Measurements from ENCODE around the gene PRDM16.

The PRDM16 gene

DNA sequence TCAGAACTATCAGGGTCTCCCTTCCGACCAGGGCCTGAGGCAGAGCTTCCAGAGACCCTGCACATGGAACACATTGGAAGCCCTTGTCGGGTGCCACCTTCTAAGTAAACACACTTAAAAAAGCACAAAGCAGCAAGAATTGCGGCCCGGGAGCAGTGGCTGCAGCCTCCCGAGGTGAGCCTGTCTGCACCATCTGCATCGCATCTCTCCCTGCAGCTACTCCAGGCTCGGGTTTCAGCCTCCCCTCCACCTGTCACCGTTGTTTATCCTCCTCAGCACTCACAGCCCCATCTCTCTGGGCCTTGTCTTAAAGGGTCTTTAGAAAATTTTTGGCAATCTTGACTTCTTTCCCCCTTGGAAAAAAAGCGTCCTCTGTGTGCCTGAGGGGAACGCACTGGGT is 290.3 kb downstream of the PRDM16 start:
- no peak overlapping the region for H4K8ac ChIP-seq (ENCODE audit: low read depth, low read length)
- peak overlapping the region; percentile 36 for H3K18ac ChIP-seq (ENCODE audit: low read length)
- H3K36me3 ChIP-seq (replicated peaks in 1 of 2; ENCODE audit: control insufficient read depth in 2 of 2, insufficient read depth in 2 of 2, low read length in 2 of 2): no peaks in the 10 kb centered on the region
- no peak overlapping the region for H3K14ac ChIP-seq (ENCODE audit: low read length)
- no peak overlapping the region for H2BK5ac ChIP-seq (ENCODE audit: low read length)
- no peak overlapping the region for H2BK15ac ChIP-seq (ENCODE audit: low read length)
- no peak overlapping the region for H4K91ac ChIP-seq (ENCODE audit: low read depth, low read length, poor library complexity)
- H3K4me3 ChIP-seq (ENCODE audit: low read length in 2 of 2): no peak overlapping the region
- no CpG with 5 or more reads among the region's 10 CpGs for WGBS, 2 donors (ENCODE audit: extremely low coverage in 2 of 2, insufficient read length in 2 of 2, insufficient replicate concordance in 1 of 2)
- no peak for DNase-seq (ENCODE audit: low spot score)
- peaks cover 0 to 88% (median 2%) of the 10 kb centered on the region in 3 experiments for H3K27me3 ChIP-seq (ENCODE audit: control insufficient read depth in 3 of 3, insufficient read depth in 3 of 3, low read depth in 1 of 3, low read length in 3 of 3)
- H3K23ac ChIP-seq (ENCODE audit: low read depth, low read length, poor library complexity): no peak overlapping the region
- H2BK12ac ChIP-seq (ENCODE audit: low read length): no peak overlapping the region
- no peak overlapping the region for H3K9ac ChIP-seq (ENCODE audit: low read depth, low read length, poor library complexity)
- peaks cover 0 to 30% of the 10 kb centered on the region in 2 donors for H3K4me1 ChIP-seq (ENCODE audit: control insufficient read depth in 2 of 2, insufficient read depth in 1 of 2, low read depth in 1 of 2, low read length in 2 of 2)
- H3K79me1 ChIP-seq (ENCODE audit: low read depth, low read length): peaks cover 3% of the 10 kb centered on the region
- H3K4ac ChIP-seq (ENCODE audit: low read length): no peak overlapping the region
- H2AK5ac ChIP-seq (ENCODE audit: low read depth, low read length): no peak overlapping the region
- no peaks in the 10 kb centered on the region for H3K9me3 ChIP-seq (replicated peaks in 1 of 2; ENCODE audit: control insufficient read depth in 2 of 2, insufficient read depth in 1 of 2, low read depth in 1 of 2, low read length in 2 of 2)
- no peak overlapping the region for H3K27ac ChIP-seq (replicated peaks; ENCODE audit: low read length)
- H3K4me2 ChIP-seq (ENCODE audit: insufficient read depth, low read length, poor library complexity, severe bottlenecking): no peak overlapping the region
- no peak overlapping the region for H2AFZ ChIP-seq (ENCODE audit: low read length)
- no peak overlapping the region for H2BK120ac ChIP-seq (ENCODE audit: low read depth, low read length)

GRCh38 chr1:3359756-3360440 is 290.9 kb downstream of the PRDM16 start:
- peak overlapping the region; percentile 52 for H2BK120ac ChIP-seq (ENCODE audit: low read depth, low read length)
- H3K4me1 ChIP-seq (ENCODE audit: control insufficient read depth in 2 of 2, insufficient read depth in 1 of 2, low read depth in 1 of 2, low read length in 2 of 2): peaks cover 0 to 25% of the 10 kb centered on the region in 2 donors
- no CpG with 5 or more reads among the region's 31 CpGs for WGBS, 2 donors (ENCODE audit: extremely low coverage in 2 of 2, insufficient read length in 2 of 2, insufficient replicate concordance in 1 of 2)

GRCh38 chr1:3360646-3361257 is 291.7 kb downstream of the PRDM16 start:
- Histone ChIP-seq H3K79me1 (ENCODE audit: low read depth, low read length) (peaks cover 3% of the 10 kb centered on the region), H2BK12ac (ENCODE audit: low read length) (peak overlapping the region; percentile 88), H4K91ac (ENCODE audit: low read depth, low read length, poor library complexity) (peak overlapping the region; percentile 81), H2AFZ (ENCODE audit: low read length) (no peak overlapping the region), H2BK5ac (ENCODE audit: low read length) (no peak overlapping the region), H3K4ac (ENCODE audit: low read length) (no peak overlapping the region), H2AK5ac (ENCODE audit: low read depth, low read length) (peak overlapping the region; percentile 77), H4K8ac (ENCODE audit: low read depth, low read length) (peak overlapping the region; percentile 57), H3K14ac (ENCODE audit: low read length) (peak overlapping the region; percentile 64), H3K27me3 (ENCODE audit: control insufficient read depth in 3 of 3, insufficient read depth in 3 of 3, low read depth in 1 of 3, low read length in 3 of 3) (peaks cover 0 to 90% (median 2%) of the 10 kb centered on the region in 3 experiments), H2BK120ac (ENCODE audit: low read depth, low read length) (no peak overlapping the region), H3K9me3 (replicated peaks in 1 of 2; ENCODE audit: control insufficient read depth in 2 of 2, insufficient read depth in 1 of 2, low read depth in 1 of 2, low read length in 2 of 2) (no peaks in the 10 kb centered on the region), H3K36me3 (replicated peaks in 1 of 2; ENCODE audit: control insufficient read depth in 2 of 2, insufficient read depth in 2 of 2, low read length in 2 of 2) (no peaks in the 10 kb centered on the region), H3K23ac (ENCODE audit: low read depth, low read length, poor library complexity) (peak overlapping the region; percentile 77), H3K4me1 (ENCODE audit: control insufficient read depth in 2 of 2, insufficient read depth in 1 of 2, low read depth in 1 of 2, low read length in 2 of 2) (peaks cover 0 to 21% of the 10 kb centered on the region in 2 donors), H2BK15ac (ENCODE audit: low read length) (peak overlapping the region; percentile 52), H3K18ac (ENCODE audit: low read length) (peak overlapping the region; percentile 24), H3K9ac (ENCODE audit: low read depth, low read length, poor library complexity) (peak overlapping the region; percentile 30), H3K4me2 (ENCODE audit: insufficient read depth, low read length, poor library complexity, severe bottlenecking) (no peak overlapping the region), H3K4me3 (ENCODE audit: low read length in 2 of 2) (no peak overlapping the region), H3K27ac (replicated peaks; ENCODE audit: low read length) (no peak overlapping the region)
- no CpG with 5 or more reads among the region's 32 CpGs for WGBS, 2 donors (ENCODE audit: extremely low coverage in 2 of 2, insufficient read length in 2 of 2, insufficient replicate concordance in 1 of 2)
- DNase-seq (ENCODE audit: low spot score): no peak

More at GRCh38 chr1:3359756-3360440, 290.9 kb downstream of the PRDM16 start:
- DNase-seq (ENCODE audit: low spot score): no peak
- Histone ChIP-seq H3K79me1 (ENCODE audit: low read depth, low read length) (peaks cover 3% of the 10 kb centered on the region), H4K8ac (ENCODE audit: low read depth, low read length) (no peak overlapping the region), H2AK5ac (ENCODE audit: low read depth, low read length) (peak overlapping the region; percentile 77), H3K4me3 (ENCODE audit: low read length in 2 of 2) (no peak overlapping the region), H2BK5ac (ENCODE audit: low read length) (no peak overlapping the region), H3K9ac (ENCODE audit: low read depth, low read length, poor library complexity) (no peak overlapping the region), H2BK12ac (ENCODE audit: low read length) (peak overlapping the region; percentile 30), H3K18ac (ENCODE audit: low read length) (peak overlapping the region; percentile 36), H3K9me3 (replicated peaks in 1 of 2; ENCODE audit: control insufficient read depth in 2 of 2, insufficient read depth in 1 of 2, low read depth in 1 of 2, low read length in 2 of 2) (no peaks in the 10 kb centered on the region), H3K27ac (replicated peaks; ENCODE audit: low read length) (no peak overlapping the region), H3K36me3 (replicated peaks in 1 of 2; ENCODE audit: control insufficient read depth in 2 of 2, insufficient read depth in 2 of 2, low read length in 2 of 2) (no peaks in the 10 kb centered on the region), H3K4me2 (ENCODE audit: insufficient read depth, low read length, poor library complexity, severe bottlenecking) (no peak overlapping the region), H4K91ac (ENCODE audit: low read depth, low read length, poor library complexity) (no peak overlapping the region), H2BK15ac (ENCODE audit: low read length) (no peak overlapping the region), H3K14ac (ENCODE audit: low read length) (peak overlapping the region; percentile 85), H3K27me3 (ENCODE audit: control insufficient read depth in 3 of 3, insufficient read depth in 3 of 3, low read depth in 1 of 3, low read length in 3 of 3) (peaks cover 0 to 88% (median 2%) of the 10 kb centered on the region in 3 experiments), H3K23ac (ENCODE audit: low read depth, low read length, poor library complexity) (peak overlapping the region; percentile 77), H3K4ac (ENCODE audit: low read length) (no peak overlapping the region), H2AFZ (ENCODE audit: low read length) (no peak overlapping the region)

- Histone ChIP-seq H3K4me1 (ENCODE audit: control insufficient read depth in 2 of 2, insufficient read depth in 1 of 2, low read depth in 1 of 2, low read length in 2 of 2) (peaks cover 0 to 21% of the 10 kb centered on the region in 2 donors), H4K91ac (ENCODE audit: low read depth, low read length, poor library complexity) (no peak overlapping the region), H2AFZ (ENCODE audit: low read length) (no peak overlapping the region), H3K23ac (ENCODE audit: low read depth, low read length, poor library complexity) (no peak overlapping the region), H3K9ac (ENCODE audit: low read depth, low read length, poor library complexity) (peak overlapping the region; percentile 74), H3K18ac (ENCODE audit: low read length) (peak overlapping the region; percentile 82), H3K14ac (ENCODE audit: low read length) (peak overlapping the region; percentile 60), H2BK5ac (ENCODE audit: low read length) (no peak overlapping the region), H3K9me3 (replicated peaks in 1 of 2; ENCODE audit: control insufficient read depth in 2 of 2, insufficient read depth in 1 of 2, low read depth in 1 of 2, low read length in 2 of 2) (no peaks in the 10 kb centered on the region), H2BK15ac (ENCODE audit: low read length) (peak overlapping the region; percentile 43), H2BK12ac (ENCODE audit: low read length) (no peak overlapping the region), H2BK120ac (ENCODE audit: low read depth, low read length) (no peak overlapping the region), H2AK5ac (ENCODE audit: low read depth, low read length) (peak overlapping the region; percentile 63), H4K8ac (ENCODE audit: low read depth, low read length) (no peak overlapping the region), H3K4me3 (ENCODE audit: low read length in 2 of 2) (no peak overlapping the region), H3K27me3 (ENCODE audit: control insufficient read depth in 3 of 3, insufficient read depth in 3 of 3, low read depth in 1 of 3, low read length in 3 of 3) (peaks cover 0 to 95% (median 2%) of the 10 kb centered on the region in 3 experiments), H3K4ac (ENCODE audit: low read length) (no peak overlapping the region), H3K79me1 (ENCODE audit: low read depth, low read length) (peaks cover 3% of the 10 kb centered on the region), H3K4me2 (ENCODE audit: insufficient read depth, low read length, poor library complexity, severe bottlenecking) (peak overlapping the region; percentile 3), H3K27ac (replicated peaks; ENCODE audit: low read length) (no peak overlapping the region), H3K36me3 (replicated peaks in 1 of 2; ENCODE audit: control insufficient read depth in 2 of 2, insufficient read depth in 2 of 2, low read length in 2 of 2) (no peaks in the 10 kb centered on the region)
- WGBS, 2 donors (ENCODE audit: extremely low coverage in 2 of 2, insufficient read length in 2 of 2, insufficient replicate concordance in 1 of 2): no CpG with 5 or more reads among the region's 11 CpGs
- DNase-seq (ENCODE audit: low spot score): no peak
Observed at GRCh38 chr1:3363023-3363422, 294.0 kb downstream of the PRDM16 start.

Data from neuronal stem cell (in vitro differentiated cells).